Spleen (tissue), 13 donors: ENCODE results near the gene HJURP. TPM values are rescaled to one million over a fixed set of nuclear protein-coding genes. Genes with fewer than 3 reads are reported as not detected.
"Not testable (repeated sequence)": the region's sequence is repeated elsewhere in the genome, so short reads cannot be mapped to it uniquely, and the experiment has no call there.

Experiments used
- DNase-seq: peaks from one replicate; pipeline ENCODE4 v3.0.0-alpha.2; 2020
- H3K27ac ChIP-seq, 8 donors: fragments of 200-600 bp; sonication (generic) in 7 of 8; 1 replicate in 4 of 8; 2 replicates in 4 of 8; pipeline versions ENCODE4 v1.5.0 to v1.8.0; 2016 to 2021; ENCODE audit warnings: inconsistent platforms in 4 of 8, mild to moderate bottlenecking in 4 of 8, moderate library complexity in 1 of 8
- H3K27me3 ChIP-seq, 7 donors: fragments of 200-600 bp; sonication (generic) in 6 of 7; replicated peaks in 1 of 7; 1 replicate in 4 of 7; 2 replicates in 3 of 7; pipeline versions ENCODE4 v1.5.0 to v1.8.0; 2016 to 2021; ENCODE audit warnings: inconsistent platforms in 3 of 7, mild to moderate bottlenecking in 1 of 7
- H3K36me3 ChIP-seq, 6 donors: fragments of 200-600 bp; sonication (generic) in 5 of 6; 1 replicate in 4 of 6; 2 replicates in 2 of 6; pipeline versions ENCODE4 v1.5.0 to v1.8.0; 2016 to 2021; ENCODE audit warnings: inconsistent platforms in 2 of 6
- H3K4me1 ChIP-seq, 6 donors: fragments of 200-600 bp; sonication (generic) in 5 of 6; 1 replicate in 3 of 6; 2 replicates in 3 of 6; pipeline versions ENCODE4 v1.5.0 to v1.8.0; 2016 to 2021; ENCODE audit warnings: inconsistent platforms in 3 of 6
- H3K4me3 ChIP-seq, 8 donors: fragments of 200-600 bp; sonication (generic) in 7 of 8; 1 replicate in 4 of 8; 2 replicates in 4 of 8; pipeline versions ENCODE4 v1.5.0 to v1.8.0; 2016 to 2021; ENCODE audit warnings: inconsistent platforms in 4 of 8, mild to moderate bottlenecking in 4 of 8, moderate library complexity in 2 of 8
- H3K9me3 ChIP-seq, 8 donors: fragments of 200-600 bp; sonication (generic) in 7 of 8; 1 replicate in 4 of 8; 2 replicates in 4 of 8; pipeline versions ENCODE4 v1.5.0 to v1.8.0; 2016 to 2021; ENCODE audit warnings: inconsistent platforms in 4 of 8
- POLR2A ChIP-seq, 3 donors: fragments of 450-650 bp; IDR thresholded peaks; one replicate each; pipeline ENCODE4 v1.5.1; 2017; ENCODE audit warnings: antibody characterized with exemption in 3 of 3, mild to moderate bottlenecking in 1 of 3
- POLR2AphosphoS5 ChIP-seq, 3 donors: sonication (generic); formaldehyde crosslinking; IDR thresholded peaks; one replicate each; pipeline ENCODE4 v1.5.1; 2017; ENCODE audit warnings: antibody characterized with exemption in 3 of 3
- WGBS, 5 donors: extraction: QIAGEN DNeasy Blood & Tissue Kit in 3 of 5; methylation state at CpG; one replicate each; pipeline versions ENCODE4 v1.1.5 to v1.1.7; 2013 to 2018; 5-methylcytosine and 5-hydroxymethylcytosine counted together
- intact Hi-C: fragments of 100-400 bp; cut with DNase I; formaldehyde crosslinking; loops from one replicate; pipeline ENCODE4 v1.15.0; 2023; ENCODE audit warnings: low total_unique reads
- long read RNA-seq, 2 donors: transcript quantifications; one replicate each; lab custom pipeline, GENCODE V29; 2026
- polyA plus RNA-seq, 3 donors: library from polyadenylated mRNA; stranded (reverse); fragments of 200-250 nt; gene quantifications; one replicate each; pipeline ENCODE4 v1.2.1, GENCODE V29; 2013
- total RNA-seq, 7 donors: library from RNA; depleted of rRNA in 3 of 7; stranded (reverse); fragments of >200 nt in 3 of 7; fragmentation: NEBNext Ultra II Directional in 4 of 7; extraction: Animal tissue kit (Norgen Biotek cat#: 25700) in 4 of 7; gene quantifications; one replicate each; pipeline versions ENCODE4 v1.1.0 to v1.2.1, GENCODE V29; 2016 to 2021
- TF ChIP-seq, protein P1 (sequence below), 11 experiments: fragments of 200-600 bp in 7 of 11; fragments of 450-650 bp in 4 of 11; sonication (generic) in 4 of 11; IDR thresholded peaks in 8 of 11; conservative IDR thresholded peaks in 3 of 11; 1 replicate in 7 of 11; 2 replicates in 4 of 11; pipeline versions ENCODE4 v1.4.0 to v1.8.0; 2016 to 2021; ENCODE audit warnings: antibody characterized with exemption in 11 of 11, inconsistent platforms in 4 of 11, mild to moderate bottlenecking in 1 of 11
- donor health status: healthy with polysubstance abuse.
- donor health status: DM: no; HTN: no; CAD: no; lungs with moderate emphysema.
- donor health status: DM: no; HTN: no; CAD: no.
- donor health status: Bipolar disorder and iron deficiency.
- donor health status: healthy.
- donor health status: DM: no; HTN: no; CAD: no.
- donor health status: DM: yes; HTN: yes; CAD: no.

Gene HJURP
- total RNA-seq (1 to 10 TPM; 1.4 to 7.4 (median 5.2) TPM), polyA plus RNA-seq (1 to 10 TPM; 2.2 to 5.6 (median 2.9) TPM)
- long read RNA-seq, donor 1, partial matches to known transcripts: 11 of 13 reads
- long read RNA-seq, donor 1, other reads (novel, unspliced or antisense): 0 of 13 reads
- long read RNA-seq, donor 2, partial matches to known transcripts: 0 of 1 reads
- long read RNA-seq, donor 2, other reads (novel, unspliced or antisense): 0 of 1 reads

DNA sequence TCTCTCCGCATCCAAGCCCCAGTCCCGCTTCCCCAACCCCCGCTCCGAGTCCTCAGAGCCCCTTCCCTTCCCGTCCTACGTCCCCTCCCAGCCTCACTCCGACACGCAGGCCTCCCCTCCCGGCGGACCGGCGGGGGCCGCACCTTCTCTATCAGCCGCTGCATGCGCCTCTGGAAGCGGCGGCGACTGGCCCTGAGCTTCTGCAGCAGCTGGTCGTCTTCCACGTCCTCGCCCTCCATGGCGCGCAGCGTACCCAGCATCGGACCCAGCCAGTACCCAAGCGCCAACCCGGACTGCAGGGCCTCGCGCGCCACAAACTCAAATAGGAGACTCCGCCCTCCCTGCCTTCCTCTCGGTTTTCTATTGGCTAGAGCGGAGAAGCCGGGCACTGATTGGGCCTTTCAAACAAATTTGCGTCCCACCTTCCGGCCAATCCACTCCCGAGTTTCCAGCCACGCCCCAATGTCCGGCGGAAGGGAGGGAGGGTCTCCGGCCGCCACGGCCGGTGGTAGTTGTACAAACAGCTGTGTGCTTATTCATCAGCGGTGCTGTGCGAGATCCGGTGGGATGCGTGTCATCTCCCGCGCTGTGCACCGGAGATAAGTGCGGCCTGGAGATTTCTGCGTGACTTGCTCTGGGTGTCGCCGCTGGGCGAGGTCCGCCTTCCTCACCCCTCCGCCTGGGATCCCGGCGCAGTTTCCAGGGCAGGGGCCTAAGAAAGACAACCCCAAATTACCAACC, at the start of gene HJURP:
Gene HJURP, minus strand, starts transcription at position 295 of the 741 bp plus-strand sequence. Its CDS starts 35 bp downstream, at position 260.
- Histone ChIP-seq H3K4me1 (peaks cover 8 to 42% (median 29%) of the 10 kb centered on the region in 6 donors), H3K36me3 (peaks cover 0 to 16% (median 0%) of the 10 kb centered on the region in 6 donors), H3K9me3 (no peaks in the 10 kb centered on the region), H3K27me3 (peaks cover 0 to 16% (median 0%) of the 10 kb centered on the region in 7 donors), H3K27ac (peak within 1 kb of the TSS in 7 of 8 donors; percentile 58 to 77 (median 68)), H3K4me3 (peak within 1 kb of the TSS; percentile 53 to 90 (median 80))
- TF ChIP-seq POLR2AphosphoS5 (IDR thresholded peaks at IDR 0.05) (peak; percentile 87 to 90 (median 89)), POLR2A (IDR thresholded peaks at IDR 0.05) (no peak)
- TF ChIP-seq, protein P1, sequence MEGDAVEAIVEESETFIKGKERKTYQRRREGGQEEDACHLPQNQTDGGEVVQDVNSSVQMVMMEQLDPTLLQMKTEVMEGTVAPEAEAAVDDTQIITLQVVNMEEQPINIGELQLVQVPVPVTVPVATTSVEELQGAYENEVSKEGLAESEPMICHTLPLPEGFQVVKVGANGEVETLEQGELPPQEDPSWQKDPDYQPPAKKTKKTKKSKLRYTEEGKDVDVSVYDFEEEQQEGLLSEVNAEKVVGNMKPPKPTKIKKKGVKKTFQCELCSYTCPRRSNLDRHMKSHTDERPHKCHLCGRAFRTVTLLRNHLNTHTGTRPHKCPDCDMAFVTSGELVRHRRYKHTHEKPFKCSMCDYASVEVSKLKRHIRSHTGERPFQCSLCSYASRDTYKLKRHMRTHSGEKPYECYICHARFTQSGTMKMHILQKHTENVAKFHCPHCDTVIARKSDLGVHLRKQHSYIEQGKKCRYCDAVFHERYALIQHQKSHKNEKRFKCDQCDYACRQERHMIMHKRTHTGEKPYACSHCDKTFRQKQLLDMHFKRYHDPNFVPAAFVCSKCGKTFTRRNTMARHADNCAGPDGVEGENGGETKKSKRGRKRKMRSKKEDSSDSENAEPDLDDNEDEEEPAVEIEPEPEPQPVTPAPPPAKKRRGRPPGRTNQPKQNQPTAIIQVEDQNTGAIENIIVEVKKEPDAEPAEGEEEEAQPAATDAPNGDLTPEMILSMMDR (IDR thresholded peaks at IDR 0.05 in 8 of 11, conservative IDR thresholded peaks at IDR 0.05 in 3 of 11): no peak
- intact Hi-C loops: no loop called here
- DNase-seq: peak; percentile 95
- WGBS, 5 donors: 0 to 1% (median 0%) methylated on average over 57 to 60 of the region's 60 CpGs

GRCh38 chr2:233901884-233902283, 47.5 kb upstream of the HJURP start:
- 89 to 98% (median 93%) methylated on average over 4 of the region's 4 CpGs for WGBS, 5 donors
- TF ChIP-seq POLR2AphosphoS5 (IDR thresholded peaks at IDR 0.05) (no peak), POLR2A (IDR thresholded peaks at IDR 0.05) (no peak)
- TF ChIP-seq, protein P1 (IDR thresholded peaks at IDR 0.05 in 8 of 11, conservative IDR thresholded peaks at IDR 0.05 in 3 of 11): no peak
- Histone ChIP-seq H3K4me3 (no peak overlapping the region), H3K27me3 (peaks cover 0 to 49% (median 0%) of the 10 kb centered on the region in 7 donors), H3K9me3 (no peaks in the 10 kb centered on the region), H3K4me1 (no peaks in the 10 kb centered on the region), H3K36me3 (no peaks in the 10 kb centered on the region), H3K27ac (no peak overlapping the region)
- no peak for DNase-seq
- intact Hi-C loops: no loop called here

DNA sequence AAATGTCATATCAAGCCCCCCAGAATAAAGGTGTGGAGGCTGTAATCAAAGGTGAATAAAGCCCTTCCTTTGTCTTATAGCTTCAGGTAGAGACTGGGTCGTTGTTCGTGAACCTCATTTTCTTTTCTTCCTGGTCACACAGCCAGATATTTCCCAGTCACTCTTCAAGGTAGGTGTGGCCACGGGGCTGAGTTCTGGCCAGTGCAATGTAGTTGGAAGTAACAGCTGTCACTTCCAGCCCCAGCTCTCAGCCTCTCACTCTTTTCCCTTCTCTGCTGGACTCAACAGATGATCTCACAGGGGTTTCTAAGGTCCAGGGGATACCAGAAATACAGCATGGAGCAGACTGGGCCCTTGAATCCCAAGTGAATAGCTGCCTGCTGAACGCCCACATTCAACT, 47.0 kb upstream of the HJURP start:
- intact Hi-C loops: no loop called here
- Histone ChIP-seq H3K4me3 (no peak overlapping the region), H3K9me3 (no peaks in the 10 kb centered on the region), H3K36me3 (no peaks in the 10 kb centered on the region), H3K27me3 (peaks cover 0 to 49% (median 0%) of the 10 kb centered on the region in 7 donors), H3K4me1 (no peaks in the 10 kb centered on the region), H3K27ac (no peak overlapping the region)
- DNase-seq: no peak
- WGBS, 5 donors: 69 to 86% (median 78%) methylated on average over 4 of the region's 4 CpGs
- no peak for TF ChIP-seq POLR2AphosphoS5 (IDR thresholded peaks at IDR 0.05)
- TF ChIP-seq, protein P1 (IDR thresholded peaks at IDR 0.05 in 8 of 11, conservative IDR thresholded peaks at IDR 0.05 in 3 of 11): no peak
- TF ChIP-seq POLR2A (IDR thresholded peaks at IDR 0.05): no peak

- 55 to 78% (median 73%) methylated on average over 2 of the region's 2 CpGs for WGBS, 5 donors
- peaks cover 0 to 24% (median 0%) of the 10 kb centered on the region in 7 donors for H3K27me3 ChIP-seq
- H3K4me1 ChIP-seq, DNase-seq, H3K4me3 ChIP-seq, H3K9me3 ChIP-seq, H3K27ac ChIP-seq, intact Hi-C loops, H3K36me3 ChIP-seq: not testable (repeated sequence)
Observed at GRCh38 chr2:233896253-233896652, 41.9 kb upstream of the HJURP start.
